ENCODE measurements around the gene FCRL5. TPM values are rescaled to one million over a fixed set of nuclear protein-coding genes. Genes with fewer than 3 reads are reported as not detected.
"Not testable (repeated sequence)": the region's sequence is repeated elsewhere in the genome, so short reads cannot be mapped to it uniquely, and the experiment has no call there.

The FCRL5 gene
- total RNA-seq, 1 donor from 2014 or later, result not detected

- Histone ChIP-seq H2AFZ (ENCODE audit: low read depth, low read length) (no peak overlapping the region), H3K4me3 (ENCODE audit: insufficient read depth, low read depth, low read length) (no peak overlapping the region), H4K20me1 (ENCODE audit: insufficient read depth, low read length) (no peaks in the 10 kb centered on the region), H3K27ac (ENCODE audit: low read depth, low read length) (no peak overlapping the region), H3K4me1 (ENCODE audit: insufficient read depth, low read length) (no peaks in the 10 kb centered on the region), H3K79me2 (ENCODE audit: insufficient read depth, low read length) (no peaks in the 10 kb centered on the region), H3K9ac (ENCODE audit: low read length) (no peak overlapping the region), H3K9me3 (ENCODE audit: insufficient read depth, low read depth, low read length) (no peaks in the 10 kb centered on the region), H3K4me2 (ENCODE audit: low read length) (no peak overlapping the region), H3K36me3 (ENCODE audit: insufficient read depth, low read length) (no peaks in the 10 kb centered on the region), H3K27me3 (ENCODE audit: insufficient read depth, low read length) (peaks cover 2% of the 10 kb centered on the region)
- Mint-ChIP-seq H3K27me3 (ENCODE audit: low read depth, unreplicated experiment) (peaks cover 14% of the 10 kb centered on the region), H3K4me3 (ENCODE audit: unreplicated experiment) (no peak overlapping the region), H3K36me3 (ENCODE audit: low read depth, unreplicated experiment) (no peaks in the 10 kb centered on the region), H3K4me1 (ENCODE audit: low read depth, unreplicated experiment) (peaks cover 3% of the 10 kb centered on the region), H3K9me3 (ENCODE audit: unreplicated experiment) (no peaks in the 10 kb centered on the region), H3K27ac (ENCODE audit: unreplicated experiment) (no peak overlapping the region)
- no peak for FAIRE-seq
- TF ChIP-seq CTCF (IDR thresholded peaks at IDR 0.05; ENCODE audit: insufficient read depth, low read depth, low read length) (no peak), EZH2 (IDR thresholded peaks at IDR 0.05; ENCODE audit: insufficient read depth, low read length) (no peak)
- no peak for DNase-seq (ENCODE audit: low read depth)
Measured at GRCh38 chr1:157488156-157488555, 64.2 kb downstream of the FCRL5 start.

GRCh38 chr1:157487504-157487903, 64.8 kb downstream of the FCRL5 start:
- DNase-seq (ENCODE audit: low read depth) (no peak), FAIRE-seq (no peak)
- no peak overlapping the region for H2AFZ ChIP-seq (ENCODE audit: low read depth, low read length)
- H3K36me3 ChIP-seq (ENCODE audit: insufficient read depth, low read length), result no peaks in the 10 kb centered on the region
- peaks cover 3% of the 10 kb centered on the region for H3K4me1 Mint-ChIP-seq (ENCODE audit: low read depth, unreplicated experiment)
- H4K20me1 ChIP-seq (ENCODE audit: insufficient read depth, low read length), result no peaks in the 10 kb centered on the region
- no peak overlapping the region for H3K9ac ChIP-seq (ENCODE audit: low read length)
- no peak overlapping the region for H3K4me2 ChIP-seq (ENCODE audit: low read length)
- H3K36me3 Mint-ChIP-seq (ENCODE audit: low read depth, unreplicated experiment), result no peaks in the 10 kb centered on the region
- peaks cover 2% of the 10 kb centered on the region for H3K27me3 ChIP-seq (ENCODE audit: insufficient read depth, low read length)
- no peaks in the 10 kb centered on the region for H3K9me3 Mint-ChIP-seq (ENCODE audit: unreplicated experiment)
- H3K27me3 Mint-ChIP-seq (ENCODE audit: low read depth, unreplicated experiment), result peaks cover 17% of the 10 kb centered on the region
- H3K4me1 ChIP-seq (ENCODE audit: insufficient read depth, low read length), result no peaks in the 10 kb centered on the region
- H3K79me2 ChIP-seq (ENCODE audit: insufficient read depth, low read length), result no peaks in the 10 kb centered on the region
- H3K4me3 ChIP-seq (ENCODE audit: insufficient read depth, low read depth, low read length), result no peak overlapping the region
- H3K27ac Mint-ChIP-seq (ENCODE audit: unreplicated experiment), result no peak overlapping the region
- no peak for TF ChIP-seq CTCF (IDR thresholded peaks at IDR 0.05; ENCODE audit: insufficient read depth, low read depth, low read length)
- TF ChIP-seq EZH2 (IDR thresholded peaks at IDR 0.05; ENCODE audit: insufficient read depth, low read length), result no peak
- H3K4me3 Mint-ChIP-seq (ENCODE audit: unreplicated experiment), result no peak overlapping the region
- H3K9me3 ChIP-seq (ENCODE audit: insufficient read depth, low read depth, low read length), result no peaks in the 10 kb centered on the region
- H3K27ac ChIP-seq (ENCODE audit: low read depth, low read length), result no peak overlapping the region

GRCh38 chr1:157487096-157487495, 65.2 kb downstream of the FCRL5 start:
- no peak for FAIRE-seq
- H3K4me2 ChIP-seq (ENCODE audit: low read length), result no peak overlapping the region
- no peaks in the 10 kb centered on the region for H4K20me1 ChIP-seq (ENCODE audit: insufficient read depth, low read length)
- Mint-ChIP-seq H3K27ac (ENCODE audit: unreplicated experiment) (no peak overlapping the region), H3K4me3 (ENCODE audit: unreplicated experiment) (no peak overlapping the region), H3K4me1 (ENCODE audit: low read depth, unreplicated experiment) (peaks cover 3% of the 10 kb centered on the region), H3K36me3 (ENCODE audit: low read depth, unreplicated experiment) (no peaks in the 10 kb centered on the region), H3K27me3 (ENCODE audit: low read depth, unreplicated experiment) (peaks cover 15% of the 10 kb centered on the region), H3K9me3 (ENCODE audit: unreplicated experiment) (no peaks in the 10 kb centered on the region)
- no peak for TF ChIP-seq EZH2 (IDR thresholded peaks at IDR 0.05; ENCODE audit: insufficient read depth, low read length)
- no peak for TF ChIP-seq CTCF (IDR thresholded peaks at IDR 0.05; ENCODE audit: insufficient read depth, low read depth, low read length)
- H3K4me3 ChIP-seq (ENCODE audit: insufficient read depth, low read depth, low read length), result no peak overlapping the region
- no peaks in the 10 kb centered on the region for H3K9me3 ChIP-seq (ENCODE audit: insufficient read depth, low read depth, low read length)
- peaks cover 2% of the 10 kb centered on the region for H3K27me3 ChIP-seq (ENCODE audit: insufficient read depth, low read length)
- H3K4me1 ChIP-seq (ENCODE audit: insufficient read depth, low read length), result no peaks in the 10 kb centered on the region
- H3K27ac ChIP-seq (ENCODE audit: low read depth, low read length), result no peak overlapping the region
- no peak overlapping the region for H3K9ac ChIP-seq (ENCODE audit: low read length)
- no peak for DNase-seq (ENCODE audit: low read depth)
- H3K79me2 ChIP-seq (ENCODE audit: insufficient read depth, low read length), result no peaks in the 10 kb centered on the region
- H3K36me3 ChIP-seq (ENCODE audit: insufficient read depth, low read length), result no peaks in the 10 kb centered on the region
- no peak overlapping the region for H2AFZ ChIP-seq (ENCODE audit: low read depth, low read length)

- not testable (repeated sequence) for H3K36me3 Mint-ChIP-seq (ENCODE audit: low read depth, unreplicated experiment); H3K9me3 ChIP-seq (ENCODE audit: insufficient read depth, low read depth, low read length); H3K4me1 ChIP-seq (ENCODE audit: insufficient read depth, low read length); H3K27me3 ChIP-seq (ENCODE audit: insufficient read depth, low read length); H3K4me1 Mint-ChIP-seq (ENCODE audit: low read depth, unreplicated experiment); H3K79me2 ChIP-seq (ENCODE audit: insufficient read depth, low read length); FAIRE-seq; H4K20me1 ChIP-seq (ENCODE audit: insufficient read depth, low read length); H3K27me3 Mint-ChIP-seq (ENCODE audit: low read depth, unreplicated experiment); H3K9me3 Mint-ChIP-seq (ENCODE audit: unreplicated experiment); H3K4me3 ChIP-seq (ENCODE audit: insufficient read depth, low read depth, low read length); H3K27ac Mint-ChIP-seq (ENCODE audit: unreplicated experiment); DNase-seq (ENCODE audit: low read depth); H2AFZ ChIP-seq (ENCODE audit: low read depth, low read length); H3K36me3 ChIP-seq (ENCODE audit: insufficient read depth, low read length); H3K9ac ChIP-seq (ENCODE audit: low read length); H3K27ac ChIP-seq (ENCODE audit: low read depth, low read length); H3K4me2 ChIP-seq (ENCODE audit: low read length); H3K4me3 Mint-ChIP-seq (ENCODE audit: unreplicated experiment)
Measured at GRCh38 chr1:157486400-157486799, 65.9 kb downstream of the FCRL5 start.
